Tibial nerve (tissue), 4 donors: ENCODE data around the gene CADPS2. TPM values are rescaled to one million over a fixed set of nuclear protein-coding genes. Genes with fewer than 3 reads are reported as not detected.

Experiments
- DNase-seq, 2 donors: peaks; one replicate each; pipeline ENCODE4 v3.0.0-alpha.2; 2019; ENCODE audit warnings: low spot score in 2 of 2
- H3K27ac ChIP-seq, 4 donors: fragments of 200-600 bp; sonication (generic) in 3 of 4; one replicate each; pipeline ENCODE4 v1.5.1; 2017 to 2019; ENCODE audit warnings: mild to moderate bottlenecking in 1 of 4
- H3K27me3 ChIP-seq, 2 donors: fragments of 200-600 bp; sonication (generic) in 1 of 2; one replicate each; pipeline versions ENCODE4 v1.5.1 to v1.6.0; 2017 to 2019
- H3K36me3 ChIP-seq, 3 donors: fragments of 200-600 bp; sonication (generic); one replicate each; pipeline ENCODE4 v1.5.1; 2018 to 2019
- H3K4me1 ChIP-seq, 4 donors: fragments of 200-600 bp; sonication (generic) in 3 of 4; one replicate each; pipeline ENCODE4 v1.5.1; 2017 to 2019
- H3K4me3 ChIP-seq, 4 donors: fragments of 200-600 bp; sonication (generic) in 3 of 4; one replicate each; pipeline ENCODE4 v1.5.1; 2017 to 2019; ENCODE audit warnings: mild to moderate bottlenecking in 1 of 4, moderate library complexity in 1 of 4
- H3K9me3 ChIP-seq, 4 donors: fragments of 200-600 bp; sonication (generic) in 3 of 4; one replicate each; pipeline ENCODE4 v1.5.1; 2017 to 2019
- EP300 ChIP-seq, 2 donors: sonication (generic); formaldehyde crosslinking; IDR thresholded peaks; one replicate each; pipeline ENCODE4 v1.6.1; 2017; ENCODE audit warnings: antibody characterized with exemption in 2 of 2, mild to moderate bottlenecking in 1 of 2
- POLR2A ChIP-seq, 2 donors: fragments of 450-650 bp; IDR thresholded peaks; one replicate each; pipeline ENCODE4 v1.6.1; 2017; ENCODE audit warnings: antibody characterized with exemption in 2 of 2, mild to moderate bottlenecking in 2 of 2, moderate library complexity in 2 of 2
- WGBS, 2 donors: methylation state at CpG; one replicate each; pipeline ENCODE4 v1.1.5; 2018; 5-methylcytosine and 5-hydroxymethylcytosine counted together
- total RNA-seq, 4 donors: library from RNA; depleted of rRNA; stranded (reverse); fragments of >200 nt; gene quantifications; one replicate each; pipeline ENCODE4 v1.1.0, GENCODE V29; 2016
- TF ChIP-seq, protein P1 (sequence below), 5 experiments: fragments of 200-600 bp in 3 of 5; fragments of 450-650 bp in 2 of 5; sonication (generic) in 3 of 5; IDR thresholded peaks; one replicate each; pipeline ENCODE4 v1.5.1; 2016 to 2019; ENCODE audit warnings: antibody characterized with exemption in 5 of 5, mild to moderate bottlenecking in 3 of 5, moderate library complexity in 2 of 5

Gene CADPS2
- total RNA-seq, 4 donors from 2014 or later, result 20.3 to 44.4 (median 27.1) TPM

DNA sequence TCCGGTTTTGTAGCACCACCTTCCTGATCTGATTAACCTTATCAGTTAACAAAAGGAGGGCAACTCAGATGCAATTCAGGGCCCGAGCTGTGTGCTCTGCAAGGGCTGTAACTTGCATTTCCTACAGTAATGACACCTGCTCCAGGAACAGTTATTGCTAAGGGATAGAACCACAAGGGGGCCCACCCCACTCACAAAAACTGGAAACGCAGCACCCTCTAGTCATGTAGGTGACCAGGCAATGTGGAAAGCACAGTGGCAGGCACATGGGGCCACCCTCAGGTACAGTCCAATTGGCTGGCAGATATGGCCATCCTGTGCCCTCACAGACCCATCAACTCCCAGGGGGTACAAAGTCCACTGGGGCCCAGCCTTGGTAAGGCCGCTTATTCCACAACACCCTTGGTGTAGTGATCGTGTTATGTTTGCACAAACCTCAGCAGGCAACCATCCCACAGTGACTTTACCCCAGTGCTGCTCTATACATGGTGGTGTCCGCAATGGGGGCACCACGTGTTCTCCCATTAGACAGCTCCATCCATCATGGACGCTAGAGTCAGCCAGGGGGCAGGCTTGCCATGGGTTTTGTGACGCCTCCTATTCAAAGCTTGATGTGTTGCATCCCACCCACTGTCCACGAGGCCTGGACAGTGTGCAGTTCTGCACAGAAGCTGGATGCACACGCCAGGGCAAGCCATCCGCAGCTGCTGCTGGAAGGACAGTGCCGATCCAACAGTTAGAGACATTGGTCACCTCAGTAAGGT is 196.7 kb downstream of the CADPS2 start:
- Histone ChIP-seq H3K9me3 (no peaks in the 10 kb centered on the region), H3K4me1 (no peaks in the 10 kb centered on the region), H3K36me3 (no peaks in the 10 kb centered on the region), H3K27ac (no peak overlapping the region), H3K4me3 (no peak overlapping the region), H3K27me3 (no peaks in the 10 kb centered on the region)
- DNase-seq, result no peak
- WGBS, 2 donors, result 89 to 92% methylated on average over 12 to 13 of the region's 13 CpGs
- TF ChIP-seq POLR2A (IDR thresholded peaks at IDR 0.05) (no peak), EP300 (IDR thresholded peaks at IDR 0.05) (no peak)
- TF ChIP-seq, protein P1, sequence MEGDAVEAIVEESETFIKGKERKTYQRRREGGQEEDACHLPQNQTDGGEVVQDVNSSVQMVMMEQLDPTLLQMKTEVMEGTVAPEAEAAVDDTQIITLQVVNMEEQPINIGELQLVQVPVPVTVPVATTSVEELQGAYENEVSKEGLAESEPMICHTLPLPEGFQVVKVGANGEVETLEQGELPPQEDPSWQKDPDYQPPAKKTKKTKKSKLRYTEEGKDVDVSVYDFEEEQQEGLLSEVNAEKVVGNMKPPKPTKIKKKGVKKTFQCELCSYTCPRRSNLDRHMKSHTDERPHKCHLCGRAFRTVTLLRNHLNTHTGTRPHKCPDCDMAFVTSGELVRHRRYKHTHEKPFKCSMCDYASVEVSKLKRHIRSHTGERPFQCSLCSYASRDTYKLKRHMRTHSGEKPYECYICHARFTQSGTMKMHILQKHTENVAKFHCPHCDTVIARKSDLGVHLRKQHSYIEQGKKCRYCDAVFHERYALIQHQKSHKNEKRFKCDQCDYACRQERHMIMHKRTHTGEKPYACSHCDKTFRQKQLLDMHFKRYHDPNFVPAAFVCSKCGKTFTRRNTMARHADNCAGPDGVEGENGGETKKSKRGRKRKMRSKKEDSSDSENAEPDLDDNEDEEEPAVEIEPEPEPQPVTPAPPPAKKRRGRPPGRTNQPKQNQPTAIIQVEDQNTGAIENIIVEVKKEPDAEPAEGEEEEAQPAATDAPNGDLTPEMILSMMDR (IDR thresholded peaks at IDR 0.05), result no peak

DNA sequence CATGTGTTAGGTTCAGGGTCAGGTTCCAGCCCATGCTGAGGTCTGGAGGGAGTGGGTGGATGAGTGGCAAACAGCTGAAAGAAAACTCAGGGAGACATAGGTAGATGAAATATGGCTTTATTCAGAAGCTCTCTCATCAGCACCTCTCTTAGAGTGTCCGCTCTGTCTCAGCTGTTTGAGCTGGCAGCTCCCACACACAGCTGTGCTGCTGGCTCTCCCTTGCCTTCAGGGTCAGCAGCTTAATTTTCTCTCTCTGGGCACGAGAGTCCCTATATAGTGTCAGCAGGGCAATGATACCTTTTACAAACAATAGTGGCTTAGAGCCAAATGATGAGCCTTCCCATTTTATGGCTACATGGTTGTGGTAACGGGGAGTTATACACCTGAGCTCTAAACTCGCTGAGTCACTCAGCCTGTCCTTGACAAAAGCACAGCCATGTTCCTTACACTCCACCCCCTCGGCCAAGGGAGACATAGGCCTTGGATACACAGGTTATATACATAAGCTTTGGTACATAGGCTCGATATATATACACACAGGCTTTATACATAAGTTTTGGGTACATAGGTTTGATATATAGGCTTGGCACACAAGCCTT is 197.8 kb downstream of the CADPS2 start:
- 62 to 63% methylated on average over 6 of the region's 6 CpGs for WGBS, 2 donors
- Histone ChIP-seq H3K4me1 (no peaks in the 10 kb centered on the region), H3K27me3 (no peaks in the 10 kb centered on the region), H3K27ac (no peak overlapping the region), H3K4me3 (no peak overlapping the region), H3K9me3 (no peaks in the 10 kb centered on the region), H3K36me3 (no peaks in the 10 kb centered on the region)
- DNase-seq, result no peak
- no peak for TF ChIP-seq POLR2A (IDR thresholded peaks at IDR 0.05)
- TF ChIP-seq EP300 (IDR thresholded peaks at IDR 0.05), result no peak
- TF ChIP-seq, protein P1 (IDR thresholded peaks at IDR 0.05), result no peak

DNA sequence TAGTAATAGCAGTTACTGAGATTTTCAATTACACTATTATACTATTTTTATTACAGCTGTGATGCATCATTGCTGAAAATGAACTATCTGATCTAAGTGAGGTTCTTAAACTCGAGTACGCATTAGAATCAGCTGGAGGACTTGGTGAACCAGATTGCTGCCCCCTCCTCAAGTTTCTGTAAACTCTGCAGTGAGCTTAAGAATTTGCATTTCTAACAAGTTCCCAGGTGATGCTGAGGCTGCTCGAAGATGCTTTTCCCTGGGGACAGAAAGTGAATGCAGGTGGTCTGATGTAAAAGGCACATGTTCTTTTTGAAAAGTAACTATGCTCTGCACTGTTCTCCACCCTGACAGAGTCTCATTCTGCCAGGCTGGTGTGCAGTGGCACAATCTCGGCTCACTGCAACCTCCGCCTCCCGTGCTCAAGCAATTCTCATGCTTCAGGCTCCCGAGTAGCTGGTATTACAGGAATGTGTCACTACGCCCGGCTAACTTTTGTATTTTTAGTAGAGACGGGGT is 199.8 kb downstream of the CADPS2 start:
- Histone ChIP-seq H3K27me3 (no peaks in the 10 kb centered on the region), H3K4me3 (no peak overlapping the region), H3K27ac (no peak overlapping the region), H3K9me3 (no peaks in the 10 kb centered on the region), H3K4me1 (no peaks in the 10 kb centered on the region), H3K36me3 (no peaks in the 10 kb centered on the region)
- WGBS, 2 donors, result 66 to 76% methylated on average over 10 of the region's 10 CpGs
- no peak for DNase-seq
- TF ChIP-seq EP300 (IDR thresholded peaks at IDR 0.05) (no peak), POLR2A (IDR thresholded peaks at IDR 0.05) (no peak)
- TF ChIP-seq, protein P1 (IDR thresholded peaks at IDR 0.05), result no peak

DNA sequence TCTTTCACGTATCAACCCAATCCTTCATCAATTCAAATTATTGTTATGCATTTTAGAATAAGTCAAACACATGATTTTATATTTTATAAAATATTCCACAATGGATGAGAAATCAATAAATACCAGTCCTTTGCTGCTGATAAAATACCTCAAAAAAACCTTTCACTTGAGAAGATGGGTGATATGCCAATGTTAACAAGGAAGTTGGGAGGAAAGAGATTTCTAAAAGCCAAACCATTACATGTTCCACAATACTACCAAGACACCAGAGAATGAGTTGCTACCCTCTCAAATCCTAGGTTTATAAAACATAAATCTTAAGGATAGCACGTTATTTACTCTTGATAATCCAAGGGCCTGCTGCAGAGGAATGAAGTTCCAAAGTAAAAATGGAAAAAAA is 201.8 kb downstream of the CADPS2 start:
- no peak for DNase-seq
- TF ChIP-seq POLR2A (IDR thresholded peaks at IDR 0.05), result no peak
- TF ChIP-seq EP300 (IDR thresholded peaks at IDR 0.05), result no peak
- TF ChIP-seq, protein P1 (IDR thresholded peaks at IDR 0.05), result no peak
- WGBS, 2 donors, result 75% methylated on average over 2 of the region's 2 CpGs
- Histone ChIP-seq H3K4me1 (no peaks in the 10 kb centered on the region), H3K9me3 (no peaks in the 10 kb centered on the region), H3K36me3 (no peaks in the 10 kb centered on the region), H3K27me3 (no peaks in the 10 kb centered on the region), H3K4me3 (no peak overlapping the region), H3K27ac (no peak overlapping the region)
